ENCODE results near the gene MPZL3.

DNA sequence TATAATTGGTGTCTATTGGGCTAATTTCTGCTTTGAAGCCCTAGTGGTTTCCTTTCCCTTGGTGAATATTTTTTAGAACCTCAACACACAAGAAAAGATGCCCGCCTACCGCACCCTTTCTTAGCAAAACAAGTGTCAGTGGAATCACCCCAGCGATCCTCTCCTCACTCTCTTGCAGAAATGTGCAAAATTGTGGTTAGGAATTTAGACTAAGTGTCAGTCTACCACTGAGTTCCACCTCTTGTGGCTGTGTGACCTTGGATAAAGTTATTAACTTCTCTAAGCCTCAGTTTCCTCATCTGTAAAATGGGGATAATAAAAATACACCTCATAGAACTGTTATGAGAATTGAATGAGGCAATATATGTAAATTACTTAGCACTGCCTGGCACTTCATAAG lies 22.1 kb downstream of the MPZL3 start:
- TF ChIP-seq, protein P1, sequence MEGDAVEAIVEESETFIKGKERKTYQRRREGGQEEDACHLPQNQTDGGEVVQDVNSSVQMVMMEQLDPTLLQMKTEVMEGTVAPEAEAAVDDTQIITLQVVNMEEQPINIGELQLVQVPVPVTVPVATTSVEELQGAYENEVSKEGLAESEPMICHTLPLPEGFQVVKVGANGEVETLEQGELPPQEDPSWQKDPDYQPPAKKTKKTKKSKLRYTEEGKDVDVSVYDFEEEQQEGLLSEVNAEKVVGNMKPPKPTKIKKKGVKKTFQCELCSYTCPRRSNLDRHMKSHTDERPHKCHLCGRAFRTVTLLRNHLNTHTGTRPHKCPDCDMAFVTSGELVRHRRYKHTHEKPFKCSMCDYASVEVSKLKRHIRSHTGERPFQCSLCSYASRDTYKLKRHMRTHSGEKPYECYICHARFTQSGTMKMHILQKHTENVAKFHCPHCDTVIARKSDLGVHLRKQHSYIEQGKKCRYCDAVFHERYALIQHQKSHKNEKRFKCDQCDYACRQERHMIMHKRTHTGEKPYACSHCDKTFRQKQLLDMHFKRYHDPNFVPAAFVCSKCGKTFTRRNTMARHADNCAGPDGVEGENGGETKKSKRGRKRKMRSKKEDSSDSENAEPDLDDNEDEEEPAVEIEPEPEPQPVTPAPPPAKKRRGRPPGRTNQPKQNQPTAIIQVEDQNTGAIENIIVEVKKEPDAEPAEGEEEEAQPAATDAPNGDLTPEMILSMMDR (IDR thresholded peaks at IDR 0.05 in 2 of 3, conservative IDR thresholded peaks at IDR 0.05 in 1 of 3; ENCODE audit: borderline replicate concordance in 1 of 3, insufficient read depth in 1 of 3, low read depth in 2 of 3, low read length in 2 of 3), result no peak
- TF ChIP-seq FOSL1 (IDR thresholded peaks at IDR 0.05; ENCODE audit: low read depth), result no peak
- TF ChIP-seq EZH2 (IDR thresholded peaks at IDR 0.05), result no peak
- TF ChIP-seq EZH2phosphoT487 (IDR thresholded peaks at IDR 0.05; ENCODE audit: borderline replicate concordance), result no peak
